Lower leg skin (tissue), 3 donors: Measurements from ENCODE around the gene SLC5A11.
"Not testable (repeated sequence)": the region's sequence is repeated elsewhere in the genome, so short reads cannot be mapped to it uniquely, and the experiment has no call there.

Experiments
- CTCF ChIP-seq, 3 donors: fragments of 450-650 bp; IDR thresholded peaks; one replicate each; pipeline ENCODE4 v1.5.1; 2016; ENCODE audit warnings: antibody characterized with exemption in 3 of 3, mild to moderate bottlenecking in 3 of 3, moderate library complexity in 2 of 3
- POLR2A ChIP-seq, 2 donors: fragments of 450-650 bp; IDR thresholded peaks; one replicate each; pipeline ENCODE4 v1.6.1; 2016 to 2017; ENCODE audit warnings: antibody characterized with exemption in 2 of 2, mild to moderate bottlenecking in 1 of 2, moderate library complexity in 1 of 2

GRCh38 chr16:24856871-24857270, 11.1 kb downstream of the SLC5A11 start:
- TF ChIP-seq POLR2A, CTCF (IDR thresholded peaks at IDR 0.05): not testable (repeated sequence)
